ENCODE data around the gene PNCK. TPM values are rescaled to one million over a fixed set of nuclear protein-coding genes. Genes with fewer than 3 reads are reported as not detected.
"Not testable (repeated sequence)": the region's sequence is repeated elsewhere in the genome, so short reads cannot be mapped to it uniquely, and the experiment has no call there.

PNCK gene
- total RNA-seq, 1 donor from 2014 or later = 0.84 TPM

DNA sequence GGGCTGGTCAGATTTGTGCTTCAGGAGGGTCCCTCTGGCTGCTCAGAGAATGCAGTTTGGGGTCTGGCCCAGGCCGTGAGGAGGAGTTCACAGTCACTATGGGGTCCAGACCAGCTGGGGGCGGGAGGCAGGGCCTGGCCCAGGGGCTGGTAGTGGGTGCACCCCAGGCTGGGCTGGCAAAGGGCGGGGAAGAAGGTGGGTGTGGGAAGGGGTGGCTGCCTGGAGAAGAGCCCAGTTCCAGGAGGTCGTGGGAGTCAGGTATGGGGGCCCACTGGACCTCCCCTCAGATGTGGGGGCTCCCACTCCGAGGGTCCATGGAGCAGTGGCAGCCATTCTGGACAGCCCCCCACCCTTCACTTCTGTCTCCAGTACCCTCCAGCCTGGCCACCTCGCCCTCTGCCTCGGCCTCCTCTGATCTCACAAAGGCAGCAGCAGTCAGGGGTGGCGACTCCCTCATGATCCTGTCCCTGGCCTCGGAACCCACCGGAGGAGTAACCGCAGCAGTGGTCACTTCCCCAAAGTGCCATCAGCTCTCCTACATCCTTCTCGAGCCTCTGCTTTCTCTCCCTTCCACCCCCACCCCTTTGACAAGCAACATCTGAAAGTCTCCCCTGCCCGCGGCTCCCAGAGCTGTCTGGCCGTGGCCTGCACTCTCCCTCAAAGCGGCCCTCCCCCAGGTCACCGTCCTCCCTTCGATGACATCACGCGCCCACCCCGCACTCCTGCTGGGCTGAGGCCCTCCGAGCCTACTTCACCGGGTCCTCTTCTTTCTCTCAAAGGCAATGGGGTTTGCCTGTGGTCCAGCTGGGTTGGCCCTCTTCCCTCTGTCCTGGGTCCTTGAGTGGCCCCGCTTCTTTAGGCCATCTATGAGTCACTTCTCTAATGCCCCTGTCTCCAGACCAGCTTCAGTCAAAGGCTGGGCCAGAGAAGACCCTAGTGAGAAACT lies 12.4 kb upstream of the PNCK start:
- Mint-ChIP-seq H3K36me3 (ENCODE audit: low read depth) (no peaks in the 10 kb centered on the region), H3K9me3 (no peaks in the 10 kb centered on the region), H3K4me1 (no peaks in the 10 kb centered on the region), H3K27me3 (peaks cover 19% of the 10 kb centered on the region), H3K4me3 (no peak overlapping the region), H3K27ac (no peak overlapping the region)
- intact Hi-C loops (cut with micrococcal nuclease) = loop anchor here (5.0 kb wide), 1 partner anchor 36 kb away; the partner anchor contains the start of genes ABCD1 and BCAP31
- DNase-seq = no peak

DNA sequence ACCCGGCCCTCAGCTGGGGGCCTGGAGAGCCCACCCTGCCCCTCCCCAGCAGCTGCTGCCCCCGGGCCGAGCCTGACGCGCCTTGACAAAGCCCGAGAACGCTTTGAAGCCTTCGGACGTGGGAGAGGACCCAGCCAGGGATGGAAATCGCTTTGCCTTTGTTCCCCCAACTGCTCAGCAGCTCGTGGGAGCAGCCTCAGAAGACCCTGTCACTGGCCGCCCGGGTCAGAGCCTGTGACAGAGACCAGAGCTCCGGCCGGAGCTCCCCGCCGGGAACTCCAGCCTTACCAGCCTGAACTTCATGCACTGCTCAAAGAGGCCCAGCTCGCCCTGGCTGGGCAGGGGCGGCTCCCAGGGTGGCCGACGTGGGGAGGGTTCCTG lies 11.5 kb upstream of the PNCK start:
- no peak overlapping the region for H3K27ac Mint-ChIP-seq
- H3K4me1 Mint-ChIP-seq = no peaks in the 10 kb centered on the region
- DNase-seq = no peak
- intact Hi-C loops (cut with micrococcal nuclease) = loop anchor here (5.0 kb wide), 1 partner anchor 37 kb away; the partner anchor contains the start of genes ABCD1 and BCAP31
- H3K4me3 Mint-ChIP-seq = no peak overlapping the region
- H3K9me3 Mint-ChIP-seq = no peaks in the 10 kb centered on the region
- H3K36me3 Mint-ChIP-seq (ENCODE audit: low read depth) = no peaks in the 10 kb centered on the region
- peaks cover 17% of the 10 kb centered on the region for H3K27me3 Mint-ChIP-seq

DNA sequence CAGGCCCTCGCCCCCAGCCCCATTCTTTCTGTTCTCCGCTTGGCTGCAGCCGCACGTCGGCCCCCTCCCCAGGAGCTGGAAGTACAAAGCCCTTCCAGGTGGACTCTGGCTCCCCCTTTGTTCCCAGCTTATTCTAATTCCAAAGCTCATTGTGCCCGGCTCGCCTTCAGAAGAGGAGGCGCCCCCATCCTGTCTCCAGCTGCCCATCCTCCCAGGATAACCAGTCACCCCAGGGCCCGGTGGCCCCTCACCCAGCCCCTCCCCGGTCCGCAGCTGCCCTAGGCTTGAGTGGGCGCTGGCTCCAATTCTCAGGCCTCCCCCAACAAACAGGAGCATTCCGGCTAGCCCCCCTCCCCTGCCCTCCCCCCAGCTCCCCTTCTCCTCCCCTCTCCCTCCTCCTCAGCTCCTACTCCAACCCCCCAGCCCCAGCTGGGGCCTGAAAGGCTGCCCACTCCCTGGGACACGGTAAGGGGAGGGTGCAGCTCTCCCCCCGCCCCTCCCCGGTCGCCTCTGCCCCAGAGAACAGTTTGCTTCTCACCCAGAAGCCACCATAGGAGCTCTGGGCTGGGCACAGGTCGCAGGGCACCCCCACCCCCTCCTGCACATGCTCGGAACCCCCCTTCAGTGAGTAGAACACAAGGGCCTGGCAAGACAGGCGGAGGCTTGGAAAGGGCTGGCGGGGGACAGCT lies 11.0 kb upstream of the PNCK start:
- H3K4me3 Mint-ChIP-seq = no peak overlapping the region
- no peak overlapping the region for H3K27ac Mint-ChIP-seq

DNA sequence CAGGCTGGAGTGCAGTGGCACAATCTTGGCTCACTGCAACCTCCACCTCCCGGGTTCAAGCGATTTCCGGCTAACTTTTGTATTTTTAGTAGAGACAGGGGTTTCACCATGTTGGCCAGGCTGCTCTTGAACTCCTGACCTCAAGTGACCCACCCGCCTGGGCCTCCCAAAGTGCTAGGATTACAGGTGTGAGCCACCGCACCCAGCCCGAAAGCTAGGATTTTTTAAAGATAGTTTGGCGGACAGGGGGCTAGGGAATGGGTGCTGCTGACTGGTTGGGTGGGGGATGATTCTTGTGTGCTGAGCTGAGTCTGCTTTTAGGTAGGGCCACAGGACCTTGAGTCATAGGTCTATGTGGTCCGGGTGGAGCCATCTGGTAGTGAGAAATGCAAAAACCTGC lies 9.9 kb upstream of the PNCK start:
- H3K4me3 Mint-ChIP-seq; intact Hi-C loops (cut with micrococcal nuclease); H3K9me3 Mint-ChIP-seq; H3K4me1 Mint-ChIP-seq; H3K27ac Mint-ChIP-seq; H3K36me3 Mint-ChIP-seq (ENCODE audit: low read depth); DNase-seq: not testable (repeated sequence)
- H3K27me3 Mint-ChIP-seq = peaks cover 17% of the 10 kb centered on the region

More for the DNA sequence above, 11.0 kb upstream of the PNCK start:
- peaks cover 15% of the 10 kb centered on the region for H3K27me3 Mint-ChIP-seq
- H3K9me3 Mint-ChIP-seq = no peaks in the 10 kb centered on the region
- intact Hi-C loops (cut with micrococcal nuclease) = loop anchor here (5.0 kb wide), 1 partner anchor 38 kb away; the partner anchor contains the start of genes ABCD1 and BCAP31
- DNase-seq = no peak
- no peaks in the 10 kb centered on the region for H3K36me3 Mint-ChIP-seq (ENCODE audit: low read depth)
- H3K4me1 Mint-ChIP-seq = no peaks in the 10 kb centered on the region

DNA sequence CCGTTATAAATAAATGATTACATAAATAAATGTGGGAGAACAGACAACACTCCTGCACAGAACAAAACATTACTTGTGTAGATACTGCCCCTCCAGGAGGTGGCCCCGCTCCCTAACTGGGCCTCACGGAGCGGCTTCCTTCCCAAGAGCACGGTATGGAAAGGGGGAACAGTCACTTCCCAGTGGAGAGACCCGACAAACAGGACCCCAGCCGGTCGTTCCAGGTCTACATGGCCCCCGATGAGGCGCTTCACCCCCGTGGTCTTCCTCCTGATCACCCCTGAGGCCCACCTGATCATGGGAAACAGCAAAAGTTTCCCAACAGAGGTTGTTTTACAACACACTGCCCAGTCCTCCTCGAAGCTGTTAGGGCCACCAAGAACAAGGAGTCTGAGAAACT lies 7.6 kb upstream of the PNCK start:
- Mint-ChIP-seq H3K27me3 (peaks cover 16% of the 10 kb centered on the region), H3K9me3 (no peaks in the 10 kb centered on the region), H3K27ac (no peak overlapping the region), H3K4me1 (no peaks in the 10 kb centered on the region), H3K36me3 (ENCODE audit: low read depth) (no peaks in the 10 kb centered on the region), H3K4me3 (no peak overlapping the region)
- DNase-seq = no peak
- intact Hi-C loops (cut with micrococcal nuclease) = no loop called here

DNA sequence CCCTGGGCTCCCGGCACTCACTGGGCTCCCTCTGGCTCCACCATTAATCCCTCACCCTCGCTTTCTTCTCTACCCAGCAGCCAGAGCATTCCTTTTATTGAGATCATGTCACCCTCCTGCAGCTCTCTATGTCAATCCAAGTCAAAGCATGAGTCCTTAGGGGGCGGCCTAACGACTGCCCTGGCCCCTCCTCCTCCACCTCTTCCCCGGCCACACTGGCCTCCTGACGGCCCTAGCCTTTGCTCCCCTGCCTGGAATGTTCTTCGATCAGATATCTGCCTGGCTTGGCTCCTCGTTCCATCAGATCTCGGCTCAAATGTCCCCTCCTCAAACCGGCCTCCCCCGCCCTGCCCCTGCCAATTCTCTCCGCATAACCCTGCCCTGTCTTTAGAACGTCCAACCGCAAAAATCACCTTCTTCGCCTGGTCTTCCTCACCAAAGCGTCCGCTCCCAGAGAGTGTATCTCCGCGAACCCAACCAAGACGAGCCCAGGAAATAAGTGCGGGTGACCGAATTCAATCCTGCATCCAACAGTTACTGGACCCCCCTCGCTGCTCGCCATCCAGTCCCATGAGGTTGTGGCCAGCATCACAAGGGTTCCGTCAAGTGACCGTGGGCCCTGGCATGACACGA lies 722 bp upstream of the PNCK start:
- Mint-ChIP-seq H3K4me1 (peaks cover 2% of the 10 kb centered on the region), H3K9me3 (no peaks in the 10 kb centered on the region), H3K27ac (no peak overlapping the region), H3K27me3 (peaks cover 29% of the 10 kb centered on the region), H3K4me3 (peak overlapping the region; percentile 54), H3K36me3 (ENCODE audit: low read depth) (no peaks in the 10 kb centered on the region)
- intact Hi-C loops (cut with micrococcal nuclease) = no loop called here
- no peak for DNase-seq

DNA sequence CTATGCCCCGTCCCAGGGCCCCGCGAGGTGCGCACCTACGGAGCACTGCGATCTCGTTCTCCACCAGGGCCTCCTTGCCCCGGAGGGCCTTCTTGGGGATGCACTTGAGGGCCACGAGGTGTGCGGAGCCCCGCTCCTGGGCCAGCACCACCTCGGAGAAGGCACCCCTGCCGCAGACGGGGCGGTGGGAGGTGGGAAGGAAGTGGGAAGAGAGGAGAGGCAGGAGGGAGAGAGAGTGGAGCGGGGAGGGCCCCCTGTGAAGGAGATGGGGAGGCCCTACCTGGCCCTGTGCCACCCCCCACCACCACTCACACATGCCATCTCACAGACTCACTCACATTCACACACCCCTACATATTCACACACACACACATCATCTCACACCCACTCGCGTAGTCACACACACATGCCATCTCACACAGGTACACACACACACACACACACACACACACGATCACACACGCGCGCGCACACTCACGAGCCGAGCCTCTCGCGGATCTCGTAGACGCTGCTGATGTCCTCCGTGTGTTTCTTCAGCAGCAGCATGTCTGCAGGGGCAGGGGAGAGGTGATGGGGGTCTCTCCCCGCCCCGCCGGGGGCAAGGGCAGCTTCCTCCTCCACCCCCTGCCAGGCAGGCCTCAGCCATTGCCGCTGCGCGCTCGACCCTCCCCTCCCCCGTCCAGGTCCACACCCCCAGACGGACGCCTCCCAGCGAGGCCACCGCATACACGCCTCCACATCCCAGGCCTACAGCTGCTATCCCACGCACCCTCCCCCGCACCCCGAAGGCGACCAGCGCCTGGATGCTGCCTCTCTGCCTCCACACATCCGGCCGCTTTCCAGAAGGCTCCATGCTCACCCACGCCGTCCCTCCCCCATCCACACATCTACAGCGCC lies 834 bp downstream of the PNCK start:
- H3K36me3 Mint-ChIP-seq (ENCODE audit: low read depth) = no peaks in the 10 kb centered on the region
- peaks cover 25% of the 10 kb centered on the region for H3K27me3 Mint-ChIP-seq
- no peaks in the 10 kb centered on the region for H3K9me3 Mint-ChIP-seq
- no peak for DNase-seq
- intact Hi-C loops (cut with micrococcal nuclease) = no loop called here
- peak overlapping the region; percentile 26 for H3K4me3 Mint-ChIP-seq
- no peak overlapping the region for H3K27ac Mint-ChIP-seq
- peaks cover 6% of the 10 kb centered on the region for H3K4me1 Mint-ChIP-seq

DNA sequence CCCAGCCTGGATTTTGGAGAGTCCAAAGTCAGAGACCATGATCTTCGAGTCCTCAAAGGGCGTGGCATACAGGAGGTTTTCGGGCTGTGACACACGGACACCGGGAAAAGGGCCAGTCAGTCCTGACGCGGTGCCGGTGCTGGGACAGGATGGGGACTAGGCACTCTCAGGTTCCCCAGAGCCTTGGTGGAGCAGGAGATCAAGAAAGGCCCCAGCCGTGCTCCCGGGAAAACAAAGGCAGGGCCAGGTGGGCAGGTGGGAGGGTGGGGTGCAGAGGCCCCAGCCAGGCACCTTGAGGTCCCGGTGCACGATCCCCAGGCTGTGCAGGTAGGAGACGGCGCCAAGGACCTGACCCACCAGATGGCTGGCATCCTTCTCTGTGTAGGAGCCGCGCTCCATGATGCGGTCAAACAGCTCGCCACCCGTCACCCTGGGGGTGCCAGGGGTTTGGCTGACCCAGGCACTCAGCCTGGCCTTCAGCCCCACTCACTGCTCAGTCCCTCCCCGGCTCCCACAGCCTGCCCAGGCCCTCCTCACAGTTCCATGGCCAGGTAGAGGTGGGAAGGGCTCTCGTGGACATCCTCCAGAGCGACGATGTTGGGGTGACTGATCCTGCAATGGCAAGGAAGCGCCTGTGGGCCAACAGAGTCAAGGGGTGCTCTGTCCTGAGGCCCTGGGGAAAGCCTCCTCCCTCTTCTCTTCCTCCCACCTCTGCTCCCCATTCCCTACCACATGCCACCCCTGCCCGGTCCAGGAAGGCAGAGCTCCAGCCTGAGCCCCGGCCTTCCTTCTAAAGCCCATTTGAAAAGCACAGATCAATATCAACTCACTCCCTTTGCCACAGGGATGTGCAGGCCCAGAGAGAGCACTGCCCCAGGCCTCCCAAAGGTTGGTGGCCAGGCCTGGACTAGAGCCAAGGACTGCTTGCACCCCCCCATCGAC lies 1.8 kb downstream of the PNCK start:
- Mint-ChIP-seq H3K27ac (no peak overlapping the region), H3K9me3 (no peaks in the 10 kb centered on the region), H3K4me3 (no peak overlapping the region), H3K4me1 (peaks cover 10% of the 10 kb centered on the region), H3K27me3 (peaks cover 26% of the 10 kb centered on the region), H3K36me3 (ENCODE audit: low read depth) (no peaks in the 10 kb centered on the region)
- intact Hi-C loops (cut with micrococcal nuclease) = no loop called here
- no peak for DNase-seq

DNA sequence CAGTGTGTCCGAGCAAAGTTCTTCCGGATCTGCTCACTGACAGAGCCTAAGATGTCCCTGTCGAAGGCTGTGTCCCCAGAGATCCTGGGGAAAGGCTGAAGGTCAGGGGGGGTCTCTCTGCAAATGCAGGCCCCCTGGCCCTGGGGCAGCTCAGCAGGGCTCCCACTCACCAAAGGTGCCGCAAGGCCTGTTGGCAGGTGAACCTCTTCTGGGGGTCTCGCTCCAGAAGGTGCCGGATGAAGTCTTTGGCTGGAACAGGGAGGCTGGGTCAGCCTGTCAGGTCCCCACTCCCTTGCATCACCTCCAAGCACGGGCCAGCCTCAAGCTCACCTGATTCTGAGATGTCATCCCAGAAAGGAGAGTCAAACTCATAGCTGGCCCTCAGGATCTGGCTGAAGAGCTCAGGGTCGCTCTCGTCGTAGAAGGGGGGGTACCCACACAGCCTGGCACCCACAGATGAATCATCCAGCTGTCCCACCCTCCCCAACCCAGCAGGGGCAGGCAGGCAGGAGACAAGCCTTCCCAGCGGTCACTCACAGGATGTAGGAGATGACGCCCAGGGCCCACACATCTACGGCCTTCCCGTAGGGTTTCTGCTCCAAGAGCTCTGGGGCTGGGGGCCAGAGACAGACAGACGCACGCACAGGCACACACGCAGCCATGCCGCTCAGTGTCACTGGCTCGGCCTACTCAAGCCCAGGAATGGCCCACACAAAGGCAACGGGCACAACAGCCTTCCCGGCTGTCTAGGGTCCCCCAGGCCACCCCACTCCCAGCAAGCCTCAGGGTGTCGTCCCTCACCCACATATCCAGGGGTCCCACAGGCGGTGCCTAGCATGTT lies 2.6 kb downstream of the PNCK start:
- Mint-ChIP-seq H3K4me3 (no peak overlapping the region), H3K4me1 (peaks cover 10% of the 10 kb centered on the region), H3K27me3 (peaks cover 25% of the 10 kb centered on the region), H3K27ac (no peak overlapping the region), H3K9me3 (no peaks in the 10 kb centered on the region), H3K36me3 (ENCODE audit: low read depth) (no peaks in the 10 kb centered on the region)
- intact Hi-C loops (cut with micrococcal nuclease) = no loop called here
- DNase-seq = no peak

DNA sequence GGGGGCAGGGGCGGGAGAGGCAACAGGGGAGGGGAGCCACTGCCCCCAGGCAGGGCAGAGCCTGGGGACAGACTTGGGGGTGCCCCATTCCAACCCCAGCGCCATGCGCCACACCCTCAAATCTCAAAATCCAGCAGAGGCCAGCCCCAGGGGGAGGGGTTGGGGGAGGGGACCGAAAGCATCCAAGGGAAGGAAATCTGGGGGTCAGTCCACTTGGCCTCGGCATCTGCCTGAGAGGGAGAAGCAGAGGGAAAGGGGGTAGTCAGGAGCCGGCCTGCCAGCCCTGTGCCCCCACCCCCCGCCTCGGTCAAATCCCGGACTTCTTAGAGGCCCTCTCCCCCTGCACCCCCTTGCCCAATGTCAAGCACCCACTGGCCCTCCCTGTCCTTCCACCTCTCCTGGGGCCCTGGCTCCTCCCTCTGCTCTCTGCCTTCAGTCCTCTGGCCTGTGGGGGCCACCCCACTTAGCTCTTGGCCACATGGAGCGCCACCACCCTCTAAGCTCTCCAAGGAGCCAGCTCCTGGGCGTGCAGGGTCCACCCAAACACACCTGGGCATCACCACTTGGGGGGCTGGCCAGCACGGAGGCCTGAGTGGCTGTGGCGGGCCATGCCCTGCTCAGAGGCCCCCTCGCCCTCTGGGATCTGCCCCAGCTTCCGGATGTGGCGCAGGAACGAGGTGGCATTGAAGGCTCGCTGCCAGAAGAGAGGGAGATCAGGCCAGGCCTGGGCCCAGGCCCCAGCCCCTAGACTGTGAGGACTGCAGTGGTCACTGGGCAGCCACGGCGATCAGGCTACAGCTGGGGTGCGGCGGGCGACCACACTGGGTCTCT lies 3.5 kb downstream of the PNCK start:
- Mint-ChIP-seq H3K27me3 (peaks cover 24% of the 10 kb centered on the region), H3K36me3 (ENCODE audit: low read depth) (no peaks in the 10 kb centered on the region), H3K9me3 (no peaks in the 10 kb centered on the region), H3K4me1 (peaks cover 10% of the 10 kb centered on the region), H3K4me3 (no peak overlapping the region), H3K27ac (no peak overlapping the region)
- intact Hi-C loops (cut with micrococcal nuclease) = loop anchor here (1.0 to 10.0 kb wide), 5 partner anchors 58 to 728 kb away; no protein-coding TSS in a partner anchor
- DNase-seq = no peak
